Naive thymus-derived CD4-positive, alpha-beta T cell (primary cell): ENCODE data around the gene TMEM229B. TPM values are rescaled to one million over a fixed set of nuclear protein-coding genes. Genes with fewer than 3 reads are reported as not detected.

Experiments used
- ATAC-seq: fragments of 150-1000 bp; cut with Tn5 transposase; 2 replicates; pipeline ENCODE4 v1.10.0; 2021; ENCODE audit warnings: mild to moderate bottlenecking, moderate library complexity
- CTCF ChIA-PET: fragments of 350-600 bp; sonication (Branson Sonifier 250); formaldehyde crosslinking; loops from one replicate; lab custom pipeline; 2021; ENCODE audit warnings: antibody characterized with exemption; lab: Charles Lee
- POLR2A ChIA-PET: fragments of 350-600 bp; sonication (Branson Sonifier 250); formaldehyde crosslinking; loops from one replicate; lab custom pipeline; 2021; ENCODE audit warnings: antibody characterized with exemption, inconsistent platforms; lab: Charles Lee
- DNase-seq, 9 donors: peaks; one replicate each; pipeline versions ENCODE4 v3.0.0 to v3.0.0-alpha.2; 2020 to 2022; ENCODE audit warnings: mixed read lengths in 1 of 9
- H3K27ac ChIP-seq: one replicate; pipeline ENCODE4 v1.7.0; 2013; ENCODE audit warnings: mild to moderate bottlenecking, low read depth, low read length, moderate library complexity
- H3K27me3 ChIP-seq, 2 donors: one replicate each; pipeline ENCODE4 v1.7.0; 2013; ENCODE audit warnings: low read length in 2 of 2, mild to moderate bottlenecking in 2 of 2, moderate library complexity in 2 of 2; ENCODE audit not compliant: control insufficient read depth in 2 of 2, insufficient read depth in 2 of 2
- H3K36me3 ChIP-seq, 3 experiments: 1 replicate in 2 of 3; 2 replicates in 1 of 3; pipeline ENCODE4 v1.7.0; 2013; ENCODE audit warnings: low read length in 3 of 3, mild to moderate bottlenecking in 3 of 3, moderate library complexity in 1 of 3; ENCODE audit not compliant: insufficient read depth in 3 of 3, control insufficient read depth in 2 of 3
- H3K4me1 ChIP-seq, 2 donors: one replicate each; pipeline ENCODE4 v1.7.0; 2013; ENCODE audit warnings: low read length in 2 of 2, mild to moderate bottlenecking in 2 of 2, moderate library complexity in 1 of 2; ENCODE audit not compliant: control insufficient read depth in 2 of 2, insufficient read depth in 2 of 2
- H3K4me3 ChIP-seq: 2 replicates; pipeline ENCODE4 v1.7.0; 2013; ENCODE audit warnings: mild to moderate bottlenecking, low read length
- H3K9me3 ChIP-seq, 3 experiments: 1 replicate in 2 of 3; 2 replicates in 1 of 3; pipeline ENCODE4 v1.7.0; 2013; ENCODE audit warnings: low read length in 3 of 3; ENCODE audit not compliant: control insufficient read depth in 2 of 3
- H3K27ac Mint-ChIP-seq, 9 donors: one replicate each; pipeline ENCODE4 v1.8.0; 2020 to 2022; ENCODE audit warnings: mixed read lengths in 9 of 9, mild to moderate bottlenecking in 8 of 9, moderate library complexity in 5 of 9, inconsistent platforms in 2 of 9
- H3K27me3 Mint-ChIP-seq, 5 donors: one replicate each; pipeline ENCODE4 v1.8.0; 2021 to 2022; ENCODE audit warnings: mixed read lengths in 5 of 5, mild to moderate bottlenecking in 1 of 5
- H3K36me3 Mint-ChIP-seq, 5 donors: one replicate each; pipeline ENCODE4 v1.8.0; 2020 to 2022; ENCODE audit warnings: mixed read lengths in 5 of 5, mild to moderate bottlenecking in 3 of 5, inconsistent platforms in 1 of 5
- H3K4me1 Mint-ChIP-seq, 7 donors: one replicate each; pipeline ENCODE4 v1.8.0; 2020 to 2022; ENCODE audit warnings: mixed read lengths in 7 of 7, mild to moderate bottlenecking in 3 of 7, inconsistent platforms in 1 of 7
- H3K4me3 Mint-ChIP-seq, 10 donors: one replicate each; pipeline ENCODE4 v1.8.0; 2020 to 2022; ENCODE audit warnings: mild to moderate bottlenecking in 10 of 10, mixed read lengths in 10 of 10, moderate library complexity in 6 of 10, inconsistent platforms in 2 of 10
- H3K9me3 Mint-ChIP-seq, 11 donors: one replicate each; pipeline ENCODE4 v1.8.0; 2020 to 2022; ENCODE audit warnings: mixed read lengths in 11 of 11, mild to moderate bottlenecking in 4 of 11, inconsistent platforms in 1 of 11, moderate library complexity in 1 of 11
- intact Hi-C, 2 donors: fragments of 100-400 bp; cut with micrococcal nuclease; formaldehyde crosslinking; loops; one replicate each; pipeline ENCODE4 v1.15.1; 2023
- polyA plus RNA-seq, 2 donors: library from polyadenylated mRNA; unstranded; fragments of 300-500 nt; fragmentation: Illumina TruSeq; gene quantifications; one replicate each; pipeline ENCODE4 v1.2.3, GENCODE V29; 2021
- total RNA-seq, 6 experiments: library from RNA in 5 of 6; stranded (reverse) in 5 of 6; gene quantifications; 1 replicate in 5 of 6; 2 replicates in 1 of 6; pipeline ENCODE4 v1.2.3 and lab custom pipeline; 2021 to 2026

TMEM229B gene
- total and polyA plus RNA-seq, 7 experiments from 2014 or later: 19.1 to 32.2 (median 30.6) TPM

DNA sequence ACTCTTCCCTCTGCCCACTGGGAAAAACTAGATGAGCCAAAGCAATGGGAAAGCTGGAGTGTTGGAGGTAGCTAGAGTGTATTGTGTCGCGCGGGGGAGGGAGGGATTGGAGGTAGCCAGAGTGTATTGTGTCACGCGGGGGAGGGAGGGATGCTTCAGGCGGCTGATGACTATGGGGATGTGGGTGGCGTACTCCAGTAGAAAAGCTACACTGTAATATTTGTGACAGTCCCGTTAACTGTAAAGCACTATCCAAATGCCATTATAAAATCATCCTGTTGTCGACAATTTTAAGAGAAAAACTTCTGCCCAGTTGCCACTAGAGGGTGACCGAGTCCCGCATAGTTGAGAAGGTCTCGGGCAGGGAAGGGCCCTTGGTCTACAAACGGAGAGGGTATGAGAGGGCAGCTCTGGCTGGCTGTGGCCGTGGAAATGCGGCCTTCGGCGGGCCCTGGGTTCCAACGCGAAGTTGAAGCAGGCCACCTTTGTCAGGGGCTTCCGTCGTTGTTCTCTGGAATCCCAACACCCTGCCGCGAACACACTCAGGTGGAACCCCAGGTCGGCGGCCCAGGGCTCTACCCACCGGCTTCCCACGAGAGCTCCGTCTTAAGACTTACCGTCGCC is 61.4 kb downstream of the TMEM229B start:
- CTCF ChIA-PET: interaction anchor here (0.6 to 12.9 kb wide), 27 partner anchors 8 to 280 kb away, joined by 3 to 184 read pairs (median 5); partner anchors contain the start of genes PLEK2, RDH11 and RDH12

DNA sequence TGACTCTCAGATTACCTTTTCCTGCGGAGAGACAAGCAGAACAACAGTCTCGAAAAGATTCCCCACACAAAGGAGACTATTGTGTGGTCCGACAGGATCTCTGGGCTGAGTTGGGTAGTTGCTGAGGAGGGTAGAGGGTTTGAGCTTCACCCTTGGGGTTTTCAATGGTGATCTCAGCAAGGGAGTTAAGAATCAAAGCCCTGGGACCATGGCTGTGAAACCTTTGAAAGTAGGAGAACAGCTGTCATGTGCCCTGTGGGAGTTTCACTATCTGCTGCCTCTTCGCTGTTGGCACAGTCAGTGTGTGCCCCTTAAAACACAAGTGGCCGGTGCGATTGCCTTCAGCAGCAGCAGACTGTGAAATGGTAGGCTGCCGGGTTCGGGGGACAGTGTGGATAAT is 62.4 kb downstream of the TMEM229B start:
- Histone ChIP-seq H3K36me3 (no peaks in the 10 kb centered on the region), H3K4me3 (no peak overlapping the region), H3K4me1 (no peaks in the 10 kb centered on the region), H3K27ac (no peak overlapping the region), H3K27me3 (no peaks in the 10 kb centered on the region), H3K9me3 (no peaks in the 10 kb centered on the region)
- no peaks in the 10 kb centered on the region for H3K9me3 Mint-ChIP-seq
- H3K27me3 Mint-ChIP-seq: peaks cover 6 to 31% (median 16%) of the 10 kb centered on the region in 5 donors
- intact Hi-C loops: loop anchor here in 1 of 2 donors (5.0 kb wide), 1 partner anchor 101 kb away; no protein-coding TSS in a partner anchor
- H3K36me3 Mint-ChIP-seq: no peaks in the 10 kb centered on the region
- CTCF ChIA-PET: interaction anchor here (0.6 to 12.9 kb wide), 12 partner anchors 7 to 278 kb away, joined by 3 to 184 read pairs (median 8); partner anchors contain the start of gene RDH11
- no peak overlapping the region for H3K4me3 Mint-ChIP-seq
- DNase-seq (no peak), ATAC-seq (no peak)
- peaks cover 0 to 8% (median 0%) of the 10 kb centered on the region in 7 donors for H3K4me1 Mint-ChIP-seq
- POLR2A ChIA-PET: no interaction called here
- H3K27ac Mint-ChIP-seq: no peak overlapping the region

More for the DNA sequence above, 61.4 kb downstream of the TMEM229B start:
- Histone ChIP-seq H3K27ac (no peak overlapping the region), H3K36me3 (no peaks in the 10 kb centered on the region), H3K4me1 (no peaks in the 10 kb centered on the region), H3K27me3 (no peaks in the 10 kb centered on the region), H3K9me3 (no peaks in the 10 kb centered on the region), H3K4me3 (no peak overlapping the region)
- POLR2A ChIA-PET: interaction anchor here (1.0 kb wide), 1 partner anchor 144 kb away, joined by 3 read pairs; no protein-coding TSS in a partner anchor
- intact Hi-C loops: loop anchor here (1.0 to 5.0 kb wide), 7 partner anchors 99 to 277 kb away; partner anchors contain the start of gene ARG2 (in 1 of the 2)
- Mint-ChIP-seq H3K27me3 (peaks cover 6 to 36% (median 16%) of the 10 kb centered on the region in 5 donors), H3K4me3 (no peak overlapping the region), H3K27ac (no peak overlapping the region), H3K9me3 (no peaks in the 10 kb centered on the region), H3K36me3 (no peaks in the 10 kb centered on the region), H3K4me1 (peaks cover 0 to 8% (median 0%) of the 10 kb centered on the region in 7 donors)
- ATAC-seq (peak; percentile 91), DNase-seq (peak; percentile 55 to 81 (median 74))

DNA sequence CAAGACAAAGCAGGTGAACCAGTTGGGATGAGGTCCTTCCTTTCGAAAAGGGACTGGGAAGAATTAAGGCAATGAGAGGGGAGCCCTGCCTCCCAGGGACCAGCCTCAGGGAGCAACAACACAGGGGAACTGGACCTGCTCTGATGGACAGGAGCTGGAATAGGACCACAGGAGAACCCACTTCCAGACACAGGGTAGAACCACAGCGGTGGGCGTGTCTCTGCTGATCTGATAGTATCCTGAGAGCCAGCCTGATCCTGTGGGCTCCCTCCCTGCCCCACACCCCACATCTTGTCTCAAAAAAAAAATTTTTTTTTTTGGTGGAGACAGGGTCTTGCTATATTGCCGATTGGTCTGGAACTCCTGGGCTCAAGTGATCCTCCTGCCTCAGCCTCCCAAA is 62.9 kb downstream of the TMEM229B start:
- intact Hi-C loops: loop anchor here in 1 of 2 donors (5.0 kb wide), 1 partner anchor 102 kb away; no protein-coding TSS in a partner anchor
- Histone ChIP-seq H3K4me3 (no peak overlapping the region), H3K27me3 (no peaks in the 10 kb centered on the region), H3K4me1 (no peaks in the 10 kb centered on the region), H3K36me3 (no peaks in the 10 kb centered on the region), H3K9me3 (no peaks in the 10 kb centered on the region), H3K27ac (no peak overlapping the region)
- Mint-ChIP-seq H3K27me3 (peaks cover 6 to 31% (median 16%) of the 10 kb centered on the region in 5 donors), H3K9me3 (no peaks in the 10 kb centered on the region), H3K4me3 (no peak overlapping the region), H3K36me3 (no peaks in the 10 kb centered on the region), H3K4me1 (peaks cover 0 to 8% (median 0%) of the 10 kb centered on the region in 7 donors), H3K27ac (no peak overlapping the region)
- DNase-seq: no peak
- ATAC-seq: no peak
- POLR2A ChIA-PET: no interaction called here
- CTCF ChIA-PET: interaction anchor here (0.9 to 12.9 kb wide), 4 partner anchors 11 to 279 kb away, joined by 3 to 184 read pairs (median 4); no protein-coding TSS in a partner anchor

DNA sequence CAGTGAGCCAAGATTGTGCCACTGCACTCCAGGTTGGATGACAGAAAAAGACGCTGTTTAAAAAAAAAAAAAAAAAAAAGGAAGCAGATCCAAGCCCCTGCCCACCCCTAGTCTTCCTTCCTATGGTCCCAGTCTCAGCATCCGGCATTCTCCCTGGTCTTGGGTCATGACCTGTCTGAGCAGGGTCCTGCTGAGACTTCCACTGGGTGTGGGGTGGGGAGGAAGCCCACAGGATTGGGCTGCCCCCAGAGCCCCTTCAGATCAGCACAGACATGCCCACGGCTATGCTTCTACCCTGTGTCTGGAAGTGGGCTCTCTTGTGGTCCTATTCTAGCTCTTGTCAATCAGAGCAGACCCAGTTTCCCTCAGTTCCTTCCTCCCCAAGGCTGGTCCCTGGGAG is 64.0 kb downstream of the TMEM229B start:
- Mint-ChIP-seq H3K4me3 (no peak overlapping the region), H3K4me1 (peaks cover 0 to 8% (median 0%) of the 10 kb centered on the region in 7 donors), H3K9me3 (no peaks in the 10 kb centered on the region), H3K27me3 (peaks cover 6 to 31% (median 16%) of the 10 kb centered on the region in 5 donors), H3K36me3 (no peaks in the 10 kb centered on the region), H3K27ac (no peak overlapping the region)
- intact Hi-C loops: no loop called here
- H3K4me1 ChIP-seq: no peaks in the 10 kb centered on the region
- no peaks in the 10 kb centered on the region for H3K9me3 ChIP-seq
- no peak overlapping the region for H3K27ac ChIP-seq
- CTCF ChIA-PET: interaction anchor here (0.7 to 12.9 kb wide), 7 partner anchors 9 to 280 kb away, joined by 4 to 184 read pairs (median 4); no protein-coding TSS in a partner anchor
- H3K27me3 ChIP-seq: no peaks in the 10 kb centered on the region
- ATAC-seq (no peak), DNase-seq (no peak)
- POLR2A ChIA-PET: no interaction called here
- H3K4me3 ChIP-seq: no peak overlapping the region
- no peaks in the 10 kb centered on the region for H3K36me3 ChIP-seq

DNA sequence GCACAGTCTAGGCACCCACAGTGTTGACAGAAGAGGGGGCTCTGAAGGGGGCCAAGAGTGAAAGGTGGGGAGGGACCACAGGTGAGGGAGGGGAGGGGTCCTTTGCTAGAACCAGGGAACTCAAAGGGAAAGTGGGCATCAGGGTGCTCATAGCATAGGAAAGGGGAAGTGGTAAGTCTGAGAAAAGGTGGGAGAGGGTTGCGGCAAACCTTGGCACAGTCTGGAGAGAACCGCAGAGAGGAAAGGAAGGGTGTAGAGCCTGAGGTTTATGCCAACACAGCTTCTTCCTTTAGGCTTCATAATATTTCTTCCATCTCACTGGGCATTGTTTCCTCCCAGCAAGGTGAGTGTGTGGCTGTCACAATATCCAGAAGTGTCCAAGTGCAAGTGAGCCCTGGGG is 65.1 kb downstream of the TMEM229B start:
- Histone ChIP-seq H3K9me3 (no peaks in the 10 kb centered on the region), H3K4me3 (no peak overlapping the region), H3K4me1 (no peaks in the 10 kb centered on the region), H3K27ac (no peak overlapping the region), H3K36me3 (no peaks in the 10 kb centered on the region), H3K27me3 (no peaks in the 10 kb centered on the region)
- Mint-ChIP-seq H3K4me1 (peaks cover 0 to 8% (median 0%) of the 10 kb centered on the region in 7 donors), H3K27me3 (peaks cover 6 to 31% (median 16%) of the 10 kb centered on the region in 5 donors), H3K36me3 (no peaks in the 10 kb centered on the region), H3K27ac (no peak overlapping the region), H3K9me3 (no peaks in the 10 kb centered on the region), H3K4me3 (no peak overlapping the region)
- no peak for ATAC-seq
- CTCF ChIA-PET: interaction anchor here (0.5 to 12.9 kb wide), 4 partner anchors 17 to 281 kb away, joined by 3 to 184 read pairs (median 4); no protein-coding TSS in a partner anchor
- POLR2A ChIA-PET: no interaction called here
- intact Hi-C loops: no loop called here
- DNase-seq: no peak

DNA sequence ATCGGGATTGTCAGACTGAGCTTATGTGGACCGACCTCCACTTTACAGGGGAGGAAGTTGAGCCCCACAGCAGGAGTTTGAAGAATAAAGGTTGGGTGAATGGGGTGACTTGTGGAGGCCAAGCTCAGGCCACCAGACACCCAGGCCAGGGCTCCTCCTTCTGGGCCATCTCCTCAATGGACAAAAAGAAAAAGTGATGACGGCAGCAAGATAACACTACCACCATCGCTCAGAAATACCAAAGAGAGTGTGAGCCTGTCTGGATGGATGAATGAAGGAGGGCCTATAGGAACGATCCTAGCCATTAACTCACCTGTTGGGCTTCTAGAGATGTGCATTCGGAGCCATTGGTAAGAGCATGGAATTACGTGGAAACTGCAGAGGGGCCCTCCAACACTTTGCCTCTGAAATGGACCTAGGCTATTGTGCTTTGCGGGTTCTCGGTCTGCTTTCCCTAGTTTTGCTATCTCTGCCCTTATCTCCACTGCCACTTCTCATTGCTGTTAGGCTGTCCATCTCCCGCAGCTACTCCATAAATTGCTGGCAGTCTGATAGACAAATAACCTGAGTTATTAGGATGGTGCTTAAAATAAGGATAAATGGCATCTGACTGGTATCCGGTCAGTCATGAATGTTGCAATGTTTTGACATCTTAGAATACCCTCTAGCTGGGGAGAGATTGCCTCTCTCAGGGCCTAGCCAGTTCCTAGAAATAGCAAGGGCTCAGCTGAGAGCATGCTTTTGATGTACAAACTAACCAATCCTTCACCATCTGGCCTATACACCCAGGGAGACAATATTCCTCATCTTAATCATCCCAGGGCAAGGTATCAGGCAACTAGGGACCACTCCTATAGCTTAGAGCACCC is 66.9 kb downstream of the TMEM229B start:
- H3K9me3 Mint-ChIP-seq: no peaks in the 10 kb centered on the region
- POLR2A ChIA-PET: no interaction called here
- no peaks in the 10 kb centered on the region for H3K36me3 ChIP-seq

More for the DNA sequence above, 66.9 kb downstream of the TMEM229B start:
- Histone ChIP-seq H3K4me3 (no peak overlapping the region), H3K27me3 (no peaks in the 10 kb centered on the region), H3K4me1 (no peaks in the 10 kb centered on the region), H3K9me3 (no peaks in the 10 kb centered on the region), H3K27ac (no peak overlapping the region)
- DNase-seq (no peak), ATAC-seq (no peak)
- H3K27ac Mint-ChIP-seq: no peak overlapping the region
- H3K36me3 Mint-ChIP-seq: no peaks in the 10 kb centered on the region
- H3K4me3 Mint-ChIP-seq: no peak overlapping the region
- peaks cover 6 to 26% (median 13%) of the 10 kb centered on the region in 5 donors for H3K27me3 Mint-ChIP-seq
- intact Hi-C loops: no loop called here
- H3K4me1 Mint-ChIP-seq: no peaks in the 10 kb centered on the region
- CTCF ChIA-PET: interaction anchor here (12.9 kb wide), 1 partner anchor 150 kb away, joined by 184 read pairs; no protein-coding TSS in a partner anchor
